HL-60/S4 (cell line): ENCODE data around the gene GAL.

Experiments
- in situ Hi-C: fragments of 300-500 bp; cut with MboI; formaldehyde crosslinking; loops from 2 replicates; pipeline ENCODE4 v1.14.3; 2022; ENCODE audit warnings: low sequenced_read_pairs

GAL gene

GRCh38 chr11:68678031-68678441 is 6.3 kb upstream of the GAL start:
- in situ Hi-C loops: no loop called here

- in situ Hi-C loops: no loop called here
Measured at GRCh38 chr11:68680541-68681231, 3.7 kb upstream of the GAL start.

- in situ Hi-C loops: no loop called here
Measured at GRCh38 chr11:68682531-68682961, 1.8 kb upstream of the GAL start.

GRCh38 chr11:68683121-68683520 is 1.2 kb upstream of the GAL start:
- in situ Hi-C loops: no loop called here

- in situ Hi-C loops: no loop called here
Measured at GRCh38 chr11:68683536-68684384, 584 bp upstream of the GAL start.

GRCh38 chr11:68685656-68686380 is 1.5 kb downstream of the GAL start:
- in situ Hi-C loops: no loop called here

- in situ Hi-C loops: no loop called here
Measured at GRCh38 chr11:68686486-68686885, 2.1 kb downstream of the GAL start.

- in situ Hi-C loops: no loop called here
Measured at GRCh38 chr11:68687311-68687710, 3.0 kb downstream of the GAL start.

- in situ Hi-C loops: no loop called here
Measured at GRCh38 chr11:68687986-68688385, 3.6 kb downstream of the GAL start.

GRCh38 chr11:68688881-68689280 is 4.5 kb downstream of the GAL start:
- in situ Hi-C loops: no loop called here

GRCh38 chr11:68689737-68690625 is 5.6 kb downstream of the GAL start:
- in situ Hi-C loops: no loop called here

- in situ Hi-C loops: no loop called here
Measured at GRCh38 chr11:68690671-68691401, 6.5 kb downstream of the GAL start.

- in situ Hi-C loops: no loop called here
Measured at GRCh38 chr11:68691402-68691784, 7.0 kb downstream of the GAL start.

- in situ Hi-C loops: no loop called here
Measured at GRCh38 chr11:68692115-68692514, 7.8 kb downstream of the GAL start.

- in situ Hi-C loops: no loop called here
Measured at GRCh38 chr11:68692871-68693483, 8.6 kb downstream of the GAL start.

- in situ Hi-C loops: no loop called here
Measured at GRCh38 chr11:68693484-68693882, 9.1 kb downstream of the GAL start.

GRCh38 chr11:68694431-68695297 is 10.3 kb downstream of the GAL start:
- in situ Hi-C loops: no loop called here

- in situ Hi-C loops: no loop called here
Measured at GRCh38 chr11:68695531-68695930, 11.2 kb downstream of the GAL start.

GRCh38 chr11:68698993-68699392 is 14.6 kb downstream of the GAL start:
- in situ Hi-C loops: no loop called here
